ENCODE measurements around the gene STUM. TPM values are rescaled to one million over a fixed set of nuclear protein-coding genes. Genes with fewer than 3 reads are reported as not detected.

The STUM gene
- polyA plus RNA-seq, 2 of the 4 experiments (the other 2 are of a cell fraction): not detected

- no peaks in the 10 kb centered on the region for H3K4me1 ChIP-seq
- ATAC-seq (no peak), FAIRE-seq (no peak), DNase-seq (ENCODE audit: low read depth in 1 of 2, low spot score in 1 of 2) (no peak)
- H3K27ac ChIP-seq: no peak overlapping the region
- WGBS (ENCODE audit: missing lambda C conversion rate): 72% methylated on average over 2 of the region's 2 CpGs
- no peak overlapping the region for H3K4me2 ChIP-seq
- ChIA-PET POLR2A (no interaction called here), CTCF (interaction anchor here (0.9 kb wide), 1 partner anchor 14 kb away, joined by 3 read pairs; no protein-coding TSS in a partner anchor)
- TF ChIP-seq CTCF (IDR thresholded peaks at IDR 0.05) (no peak), ZSCAN20 (CRISPR knock-in tag; IDR thresholded peaks at IDR 0.05) (no peak), RARB (CRISPR knock-in tag; IDR thresholded peaks at IDR 0.05) (no peak), RCOR1 (IDR thresholded peaks at IDR 0.05; ENCODE audit: low read depth, low read length) (no peak), CEBPB (IDR thresholded peaks at IDR 0.05) (no peak), EP300 (IDR thresholded peaks at IDR 0.05) (no peak), CHD4 (IDR thresholded peaks at IDR 0.05; ENCODE audit: borderline replicate concordance) (no peak), JUNB (IDR thresholded peaks at IDR 0.05) (no peak), NR3C1 (IDR thresholded peaks at IDR 0.05) (no peak), MAFK (IDR thresholded peaks at IDR 0.05; ENCODE audit: partially characterized antibody) (no peak), NFE2L2 (conservative IDR thresholded peaks at IDR 0.05; ENCODE audit: low read length) (no peak), HMGXB4 (CRISPR knock-in tag; IDR thresholded peaks at IDR 0.05; ENCODE audit: borderline replicate concordance) (no peak)
- H3K4me3 ChIP-seq: no peak overlapping the region
- no peaks in the 10 kb centered on the region for H3K9me3 ChIP-seq
Measured at GRCh38 chr1:226512076-226512728, 36.4 kb upstream of the STUM start.

GRCh38 chr1:226518375-226518774 lies 30.2 kb upstream of the STUM start:
- no peak for ATAC-seq
- POLR2A ChIA-PET: no interaction called here
- FAIRE-seq: no peak
- WGBS (ENCODE audit: missing lambda C conversion rate): 44% methylated on average over 3 of the region's 3 CpGs
- CTCF ChIA-PET: interaction anchor here (0.8 to 2.0 kb wide), 2 partner anchors 29 to 83 kb away, joined by 3 to 11 read pairs; partner anchors contain the start of gene STUM
- H3K9me3 ChIP-seq: no peaks in the 10 kb centered on the region
- no peak overlapping the region for H3K27ac ChIP-seq
- H3K4me1 ChIP-seq: no peaks in the 10 kb centered on the region
- no peak overlapping the region for H3K4me2 ChIP-seq
- no peak overlapping the region for H3K4me3 ChIP-seq
- DNase-seq (ENCODE audit: low read depth in 1 of 2, low spot score in 1 of 2): no peak
- TF ChIP-seq CHD4 (IDR thresholded peaks at IDR 0.05; ENCODE audit: borderline replicate concordance) (no peak), EP300 (IDR thresholded peaks at IDR 0.05) (no peak), HEYL (CRISPR knock-in tag; IDR thresholded peaks at IDR 0.05) (no peak), PHF8 (IDR thresholded peaks at IDR 0.05; ENCODE audit: borderline replicate concordance, low read depth) (no peak), ZFP36 (IDR thresholded peaks at IDR 0.05; ENCODE audit: borderline replicate concordance, partially characterized antibody) (no peak), CEBPB (IDR thresholded peaks at IDR 0.05) (no peak), CTCF (IDR thresholded peaks at IDR 0.05) (no peak), POLR2A (IDR thresholded peaks at IDR 0.05; ENCODE audit: low read length) (no peak), NFE2L2 (conservative IDR thresholded peaks at IDR 0.05; ENCODE audit: low read length) (no peak), ATOH8 (CRISPR knock-in tag; IDR thresholded peaks at IDR 0.05; ENCODE audit: low read depth) (no peak), KDM5A (IDR thresholded peaks at IDR 0.05) (no peak), GATA3 (IDR thresholded peaks at IDR 0.05; ENCODE audit: borderline replicate concordance) (no peak), USF2 (IDR thresholded peaks at IDR 0.05) (no peak), FOSB (CRISPR knock-in tag; IDR thresholded peaks at IDR 0.05) (no peak), SREBF2 (IDR thresholded peaks at IDR 0.05) (no peak), E2F6 (IDR thresholded peaks at IDR 0.05; ENCODE audit: borderline replicate concordance, low read depth) (no peak)

Data from A549 (cell line).